ENCODE data around the gene NOTCH2. TPM values are rescaled to one million over a fixed set of nuclear protein-coding genes. Genes with fewer than 3 reads are reported as not detected.
"Not testable (repeated sequence)": the region's sequence is repeated elsewhere in the genome, so short reads cannot be mapped to it uniquely, and the experiment has no call there.

The NOTCH2 gene
- polyA plus RNA-seq, 1 donor (not counting 4 experiments of a cell fraction or from before 2014, with no cell fraction given): 22.5 TPM

GRCh38 chr1:120001035-120001434, 68.4 kb downstream of the NOTCH2 start:
- H3K27ac ChIP-seq (ENCODE audit: control insufficient read depth, insufficient read depth, low read length); H3K9me1 ChIP-seq (ENCODE audit: control insufficient read depth, extremely low read depth, insufficient read depth, low read length); H3K36me3 ChIP-seq (ENCODE audit: control insufficient read depth in 2 of 2, extremely low read depth in 1 of 2, insufficient read depth in 2 of 2, low read length in 2 of 2); H3K4me2 ChIP-seq (ENCODE audit: control insufficient read depth, extremely low read depth, insufficient read depth, low read depth, low read length); H3K27me3 ChIP-seq (ENCODE audit: control insufficient read depth, extremely low read depth, insufficient read depth, low read length); H4K20me1 ChIP-seq (ENCODE audit: control insufficient read depth, extremely low read depth, insufficient read depth, low read length); DNase-seq (ENCODE audit: low read depth, low spot score); FAIRE-seq; H3K4me1 ChIP-seq (ENCODE audit: control insufficient read depth, extremely low read depth, insufficient read depth, low read length); H3K9ac ChIP-seq (ENCODE audit: control insufficient read depth, extremely low read depth, insufficient read depth, low read length); H2AFZ ChIP-seq (ENCODE audit: control insufficient read depth, low read length); dilution Hi-C loops (cut with MboI; ENCODE audit: extremely low pct_ligation_motif_present, low sequenced_read_pairs); H3K79me2 ChIP-seq (ENCODE audit: control insufficient read depth, insufficient read depth, low read length); H3K9me3 ChIP-seq (ENCODE audit: control insufficient read depth, low read depth, low read length); H3K4me3 ChIP-seq (ENCODE audit: control insufficient read depth in 2 of 3, extremely low read depth in 1 of 3, insufficient read depth in 2 of 3, low read depth in 1 of 3, low read length in 3 of 3): not testable (repeated sequence)

GRCh38 chr1:119996731-119997312, 72.6 kb downstream of the NOTCH2 start:
- H3K4me2 ChIP-seq (ENCODE audit: control insufficient read depth, extremely low read depth, insufficient read depth, low read depth, low read length); H3K4me1 ChIP-seq (ENCODE audit: control insufficient read depth, extremely low read depth, insufficient read depth, low read length); H3K4me3 ChIP-seq (ENCODE audit: control insufficient read depth in 2 of 3, extremely low read depth in 1 of 3, insufficient read depth in 2 of 3, low read depth in 1 of 3, low read length in 3 of 3); dilution Hi-C loops (cut with MboI; ENCODE audit: extremely low pct_ligation_motif_present, low sequenced_read_pairs); H3K27me3 ChIP-seq (ENCODE audit: control insufficient read depth, extremely low read depth, insufficient read depth, low read length); H3K9ac ChIP-seq (ENCODE audit: control insufficient read depth, extremely low read depth, insufficient read depth, low read length); H3K36me3 ChIP-seq (ENCODE audit: control insufficient read depth in 2 of 2, extremely low read depth in 1 of 2, insufficient read depth in 2 of 2, low read length in 2 of 2); H3K9me3 ChIP-seq (ENCODE audit: control insufficient read depth, low read depth, low read length); H3K79me2 ChIP-seq (ENCODE audit: control insufficient read depth, insufficient read depth, low read length); FAIRE-seq; DNase-seq (ENCODE audit: low read depth, low spot score); H2AFZ ChIP-seq (ENCODE audit: control insufficient read depth, low read length); H3K9me1 ChIP-seq (ENCODE audit: control insufficient read depth, extremely low read depth, insufficient read depth, low read length); H3K27ac ChIP-seq (ENCODE audit: control insufficient read depth, insufficient read depth, low read length); H4K20me1 ChIP-seq (ENCODE audit: control insufficient read depth, extremely low read depth, insufficient read depth, low read length): not testable (repeated sequence)

GRCh38 chr1:119995975-119996374, 73.5 kb downstream of the NOTCH2 start:
- dilution Hi-C loops (cut with MboI; ENCODE audit: extremely low pct_ligation_motif_present, low sequenced_read_pairs); FAIRE-seq: not testable (repeated sequence)

More at GRCh38 chr1:119995975-119996374, 73.5 kb downstream of the NOTCH2 start:
- not testable (repeated sequence) for DNase-seq (ENCODE audit: low read depth, low spot score); H2AFZ ChIP-seq (ENCODE audit: control insufficient read depth, low read length); H3K4me3 ChIP-seq (ENCODE audit: control insufficient read depth in 2 of 3, extremely low read depth in 1 of 3, insufficient read depth in 2 of 3, low read depth in 1 of 3, low read length in 3 of 3); H3K27ac ChIP-seq (ENCODE audit: control insufficient read depth, insufficient read depth, low read length); H3K9ac ChIP-seq (ENCODE audit: control insufficient read depth, extremely low read depth, insufficient read depth, low read length); H3K9me3 ChIP-seq (ENCODE audit: control insufficient read depth, low read depth, low read length); H3K4me1 ChIP-seq (ENCODE audit: control insufficient read depth, extremely low read depth, insufficient read depth, low read length); H3K27me3 ChIP-seq (ENCODE audit: control insufficient read depth, extremely low read depth, insufficient read depth, low read length); H3K4me2 ChIP-seq (ENCODE audit: control insufficient read depth, extremely low read depth, insufficient read depth, low read depth, low read length); H3K36me3 ChIP-seq (ENCODE audit: control insufficient read depth in 2 of 2, extremely low read depth in 1 of 2, insufficient read depth in 2 of 2, low read length in 2 of 2); H3K79me2 ChIP-seq (ENCODE audit: control insufficient read depth, insufficient read depth, low read length); H4K20me1 ChIP-seq (ENCODE audit: control insufficient read depth, extremely low read depth, insufficient read depth, low read length); H3K9me1 ChIP-seq (ENCODE audit: control insufficient read depth, extremely low read depth, insufficient read depth, low read length)
